PC-3 (cell line): Measurements from ENCODE around the gene ATAD3B. TPM values are rescaled to one million over a fixed set of nuclear protein-coding genes. Genes with fewer than 3 reads are reported as not detected.

Experiments
- total RNA-seq: library from RNA; depleted of rRNA; stranded (reverse); fragments of >200 nt; gene quantifications from 2 replicates; pipeline ENCODE4 v1.2.3, GENCODE V29; 2014; rRNA removed

The ATAD3B gene
- total RNA-seq, 1 experiment from 2014 or later: 140 TPM

Other genes starting within 250 kb of the ATAD3B start
- 254 and 317 TPM in 2 replicates for gene SDF4, start 239.8 kb upstream of the ATAD3B start, total RNA-seq
- gene B3GALT6, start 239.5 kb upstream of the ATAD3B start, total RNA-seq: 74.0 and 92.2 TPM in 2 replicates
- 2.8 and 3.9 TPM in 2 replicates for gene C1QTNF12, start 225.0 kb upstream of the ATAD3B start, total RNA-seq
- 182 and 200 TPM in 2 replicates for gene UBE2J2, start 197.9 kb upstream of the ATAD3B start, total RNA-seq
- gene SCNN1D, start 191.3 kb upstream of the ATAD3B start, total RNA-seq: 4.2 and 5.3 TPM in 2 replicates
- 116 and 178 TPM in 2 replicates for gene ACAP3, start 163.8 kb upstream of the ATAD3B start, total RNA-seq
- 132 and 142 TPM in 2 replicates for gene PUSL1, start 163.2 kb upstream of the ATAD3B start, total RNA-seq
- 254 and 324 TPM in 2 replicates for gene INTS11, start 147.1 kb upstream of the ATAD3B start, total RNA-seq
- 141 and 168 TPM in 2 replicates for gene CPTP, start 147.0 kb upstream of the ATAD3B start, total RNA-seq
- 1.9 and 4.3 TPM in 2 replicates for gene TAS1R3, start 140.5 kb upstream of the ATAD3B start, total RNA-seq
- gene DVL1, start 122.3 kb upstream of the ATAD3B start, total RNA-seq: 626 and 813 TPM in 2 replicates
- 25.3 and 29.0 TPM in 2 replicates for gene MXRA8, start 113.2 kb upstream of the ATAD3B start, total RNA-seq
- 823 and 1,067 TPM in 2 replicates for gene AURKAIP1, start 96.6 kb upstream of the ATAD3B start, total RNA-seq
- 356 and 385 TPM in 2 replicates for gene CCNL2, start 72.4 kb upstream of the ATAD3B start, total RNA-seq
- 439 and 506 TPM in 2 replicates for gene MRPL20, start 64.5 kb upstream of the ATAD3B start, total RNA-seq
- gene ANKRD65, start 50.5 kb upstream of the ATAD3B start, total RNA-seq: 0.18 and 1.1 TPM in 2 replicates
- gene VWA1, start 36.1 kb upstream of the ATAD3B start, total RNA-seq: 59.1 and 74.5 TPM in 2 replicates
- gene ATAD3C, start 22.1 kb upstream of the ATAD3B start, total RNA-seq: 0.29 and 1.4 TPM in 2 replicates
- gene ATAD3A, start 40.4 kb downstream of the ATAD3B start, total RNA-seq: 186 and 243 TPM in 2 replicates
- gene TMEM240, start 68.9 kb downstream of the ATAD3B start, total RNA-seq: 0.87 and 2.0 TPM in 2 replicates
- 283 and 310 TPM in 2 replicates for gene SSU72, start 103.1 kb downstream of the ATAD3B start, total RNA-seq
- gene FNDC10, start 128.4 kb downstream of the ATAD3B start, total RNA-seq: 7.9 and 8.8 TPM in 2 replicates
- 164 and 218 TPM in 2 replicates for gene MIB2, start 143.7 kb downstream of the ATAD3B start, total RNA-seq
- gene MMP23B, start 160.4 kb downstream of the ATAD3B start, total RNA-seq: 25.9 and 28.4 TPM in 2 replicates
- 38.6 and 50.4 TPM in 2 replicates for gene CDK11B, start 187.2 kb downstream of the ATAD3B start, total RNA-seq
- 38.1 and 45.6 TPM in 2 replicates for gene SLC35E2B, start 221.0 kb downstream of the ATAD3B start, total RNA-seq